ENCODE measurements around the gene WFDC12.

WFDC12 gene

GRCh38 chr20:45117581-45117980, 6.7 kb downstream of the WFDC12 start:
- Histone ChIP-seq H3K4me1 (ENCODE audit: insufficient read depth, poor library complexity, severe bottlenecking) (peaks cover 6% of the 10 kb centered on the region), H3K27ac (ENCODE audit: poor library complexity, severe bottlenecking) (no peak overlapping the region), H3K9me3 (ENCODE audit: severe bottlenecking) (no peaks in the 10 kb centered on the region), H3K36me3 (ENCODE audit: low read depth) (no peaks in the 10 kb centered on the region), H3K4me3 (ENCODE audit: severe bottlenecking) (no peak overlapping the region), H3K27me3 (ENCODE audit: insufficient read depth, poor library complexity, severe bottlenecking) (no peaks in the 10 kb centered on the region)
- TF ChIP-seq CTCF (IDR thresholded peaks at IDR 0.05; ENCODE audit: poor library complexity, severe bottlenecking), result no peak
- peak; percentile 52 for DNase-seq (ENCODE audit: low spot score)
- ATAC-seq (ENCODE audit: low read depth), result no peak

- Histone ChIP-seq H3K9me3 (ENCODE audit: severe bottlenecking) (no peaks in the 10 kb centered on the region), H3K4me3 (ENCODE audit: severe bottlenecking) (no peak overlapping the region), H3K27me3 (ENCODE audit: insufficient read depth, poor library complexity, severe bottlenecking) (no peaks in the 10 kb centered on the region), H3K4me1 (ENCODE audit: insufficient read depth, poor library complexity, severe bottlenecking) (peaks cover 6% of the 10 kb centered on the region), H3K27ac (ENCODE audit: poor library complexity, severe bottlenecking) (no peak overlapping the region), H3K36me3 (ENCODE audit: low read depth) (no peaks in the 10 kb centered on the region)
- TF ChIP-seq CTCF (IDR thresholded peaks at IDR 0.05; ENCODE audit: poor library complexity, severe bottlenecking), result no peak
- no peak; the same call in 2 of the 3 replicates for ATAC-seq (ENCODE audit: low read depth)
- DNase-seq (ENCODE audit: low spot score), result no peak
Observed at GRCh38 chr20:45115829-45116228, 8.4 kb downstream of the WFDC12 start.

DNA sequence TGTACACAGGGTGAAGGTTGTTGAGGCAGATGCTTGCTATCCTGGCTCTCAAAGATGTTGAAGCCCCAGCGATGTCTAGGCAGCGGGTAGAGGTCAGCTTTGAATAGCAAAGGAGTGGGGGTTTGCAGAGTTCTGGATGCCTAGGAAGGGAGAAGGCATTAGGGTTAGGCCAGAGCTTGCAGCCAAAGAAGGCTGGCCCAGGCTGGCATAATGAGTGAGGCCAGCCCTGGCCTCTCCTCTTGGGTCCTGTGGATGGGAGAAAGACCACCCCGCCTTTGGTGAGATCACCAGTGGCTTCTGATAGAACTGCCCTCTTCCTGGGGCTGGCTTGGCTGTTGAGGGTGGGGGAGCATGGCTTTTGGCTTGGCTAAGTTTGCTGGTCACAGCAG, 8.9 kb downstream of the WFDC12 start:
- Histone ChIP-seq H3K27ac (ENCODE audit: poor library complexity, severe bottlenecking) (no peak overlapping the region), H3K36me3 (ENCODE audit: low read depth) (no peaks in the 10 kb centered on the region), H3K27me3 (ENCODE audit: insufficient read depth, poor library complexity, severe bottlenecking) (no peaks in the 10 kb centered on the region), H3K4me1 (ENCODE audit: insufficient read depth, poor library complexity, severe bottlenecking) (peaks cover 6% of the 10 kb centered on the region), H3K9me3 (ENCODE audit: severe bottlenecking) (no peaks in the 10 kb centered on the region), H3K4me3 (ENCODE audit: severe bottlenecking) (no peak overlapping the region)
- TF ChIP-seq CTCF (IDR thresholded peaks at IDR 0.05; ENCODE audit: poor library complexity, severe bottlenecking), result no peak
- ATAC-seq (ENCODE audit: low read depth) (no peak; the same call in 2 of the 3 replicates), DNase-seq (ENCODE audit: low spot score) (peak; percentile 67)

- no peak for TF ChIP-seq CTCF (IDR thresholded peaks at IDR 0.05; ENCODE audit: poor library complexity, severe bottlenecking)
- H3K9me3 ChIP-seq (ENCODE audit: severe bottlenecking), result no peaks in the 10 kb centered on the region
Observed at GRCh38 chr20:45114465-45115385, 9.5 kb downstream of the WFDC12 start, which contains the start of gene WFDC5. WFDC5 (minus strand) TSS chr20:45115174; CDS start chr20:45115083, 91 bp downstream.

DNA sequence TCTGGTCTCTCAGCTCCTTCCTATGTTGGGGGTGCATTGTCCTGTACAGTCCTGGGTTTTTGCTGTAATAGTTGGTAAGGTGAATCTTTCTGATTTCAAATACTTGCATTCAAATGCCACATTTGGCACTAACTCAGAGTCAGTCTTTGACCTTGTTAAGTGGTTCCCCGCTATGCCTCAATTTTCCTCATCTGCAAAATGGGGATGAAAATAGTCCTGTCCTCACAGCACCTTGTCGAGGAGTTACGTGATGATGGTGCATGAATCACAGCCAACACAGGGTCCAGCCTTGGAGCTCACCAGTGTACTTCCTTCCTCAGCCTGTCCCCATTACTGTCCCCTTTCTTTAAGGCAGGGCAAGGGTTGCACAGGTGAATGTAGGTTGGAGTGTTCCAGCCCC, 10.4 kb downstream of the WFDC12 start:
- no peak; the same call in 2 of the 3 replicates for ATAC-seq (ENCODE audit: low read depth)
- Histone ChIP-seq H3K4me3 (ENCODE audit: severe bottlenecking) (no peak overlapping the region), H3K27ac (ENCODE audit: poor library complexity, severe bottlenecking) (no peak overlapping the region), H3K36me3 (ENCODE audit: low read depth) (no peaks in the 10 kb centered on the region), H3K27me3 (ENCODE audit: insufficient read depth, poor library complexity, severe bottlenecking) (no peaks in the 10 kb centered on the region), H3K4me1 (ENCODE audit: insufficient read depth, poor library complexity, severe bottlenecking) (peaks cover 6% of the 10 kb centered on the region), H3K9me3 (ENCODE audit: severe bottlenecking) (no peaks in the 10 kb centered on the region)
- TF ChIP-seq CTCF (IDR thresholded peaks at IDR 0.05; ENCODE audit: poor library complexity, severe bottlenecking), result no peak
- DNase-seq (ENCODE audit: low spot score), result no peak

More at GRCh38 chr20:45114465-45115385, 9.5 kb downstream of the WFDC12 start, which contains the start of gene WFDC5:
- DNase-seq (ENCODE audit: low spot score), result peak; percentile 78
- Histone ChIP-seq H3K4me3 (ENCODE audit: severe bottlenecking) (no peak within 1 kb of the TSS), H3K27me3 (ENCODE audit: insufficient read depth, poor library complexity, severe bottlenecking) (no peaks in the 10 kb centered on the region), H3K36me3 (ENCODE audit: low read depth) (no peaks in the 10 kb centered on the region), H3K4me1 (ENCODE audit: insufficient read depth, poor library complexity, severe bottlenecking) (peaks cover 6% of the 10 kb centered on the region), H3K27ac (ENCODE audit: poor library complexity, severe bottlenecking) (no peak within 1 kb of the TSS)
- peak; percentile 47 for ATAC-seq (ENCODE audit: low read depth)

Measured in RWPE2 (cell line).